NCI-H748 treated with DMSO at 0.1 percent for 48 hours (cell line): ENCODE results near the gene RALGAPA2.

Source experiments
- DNase-seq: peaks from one replicate; lab custom pipeline; 2025; lab: John Stamatoyannopoulos, UW

RALGAPA2 gene

DNA sequence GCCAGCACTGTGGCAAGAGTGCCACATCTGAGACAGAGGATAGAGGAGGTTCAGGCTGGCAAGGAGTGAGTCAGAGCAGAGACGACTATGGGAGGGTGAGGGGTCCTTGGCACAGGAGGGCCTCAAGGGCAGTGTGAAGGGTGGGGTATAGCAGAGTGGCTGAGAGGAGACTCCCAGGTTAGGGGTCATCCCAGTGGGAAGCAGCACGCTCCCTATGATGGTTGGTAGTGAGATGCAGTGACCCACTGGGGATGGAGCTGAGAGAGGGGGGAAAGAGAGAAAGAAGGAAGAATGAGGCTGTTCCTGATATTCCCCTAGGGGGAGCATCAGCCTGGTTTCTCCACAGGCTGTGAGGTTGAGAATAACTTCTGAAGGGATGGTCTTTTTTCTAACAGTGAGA, 247.2 kb downstream of the RALGAPA2 start:
- DNase-seq, result peak; percentile 28

DNA sequence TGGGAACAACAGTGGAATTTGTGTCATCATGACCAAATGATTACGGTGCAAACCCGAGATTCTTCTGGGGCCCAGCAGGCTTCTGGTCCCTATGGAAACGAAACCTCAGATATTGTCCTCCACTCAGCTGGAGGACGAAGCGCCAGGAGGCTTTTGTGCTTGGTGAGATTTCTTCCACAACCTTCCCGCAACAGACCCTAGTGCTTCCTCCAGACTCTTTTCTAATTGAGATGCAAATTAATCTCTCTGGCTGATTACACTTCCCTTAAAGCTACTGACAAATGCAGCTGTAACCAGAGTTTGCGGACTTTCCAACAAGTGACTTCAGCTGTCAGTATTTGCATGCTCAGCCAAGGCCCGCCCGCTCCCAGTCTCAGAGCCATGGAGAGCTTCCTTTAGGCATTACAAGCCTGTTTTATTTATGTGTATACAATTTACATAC, 248.5 kb downstream of the RALGAPA2 start:
- peak; percentile 90 for DNase-seq

- DNase-seq, result peak; percentile 55
These were observed 250.3 kb downstream of the RALGAPA2 start for GRCh38 chr20:20462185-20462584.

- no peak for DNase-seq
These were observed 250.9 kb downstream of the RALGAPA2 start for GRCh38 chr20:20461551-20461950.

DNA sequence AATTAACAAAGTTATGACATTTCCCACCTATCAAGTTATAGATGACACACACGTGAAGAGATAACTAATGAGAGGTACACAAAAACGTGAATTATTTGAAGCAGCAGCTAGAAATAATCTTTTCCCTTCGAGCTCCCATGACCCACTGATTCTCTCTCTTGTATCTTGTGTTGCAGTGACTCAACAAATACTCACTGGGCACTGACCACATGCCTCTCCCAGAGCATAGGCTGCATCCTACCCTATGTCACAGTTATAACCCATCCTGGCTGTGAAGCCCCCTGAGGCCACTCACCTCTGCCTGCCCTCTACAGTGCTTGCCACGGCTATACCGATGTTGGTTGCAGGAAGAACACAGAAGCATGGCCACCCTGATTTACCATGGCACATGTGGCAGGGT, 252.7 kb downstream of the RALGAPA2 start:
- no peak for DNase-seq

GRCh38 chr20:20457392-20458126, 254.9 kb downstream of the RALGAPA2 start:
- DNase-seq, result peak; percentile 83

DNA sequence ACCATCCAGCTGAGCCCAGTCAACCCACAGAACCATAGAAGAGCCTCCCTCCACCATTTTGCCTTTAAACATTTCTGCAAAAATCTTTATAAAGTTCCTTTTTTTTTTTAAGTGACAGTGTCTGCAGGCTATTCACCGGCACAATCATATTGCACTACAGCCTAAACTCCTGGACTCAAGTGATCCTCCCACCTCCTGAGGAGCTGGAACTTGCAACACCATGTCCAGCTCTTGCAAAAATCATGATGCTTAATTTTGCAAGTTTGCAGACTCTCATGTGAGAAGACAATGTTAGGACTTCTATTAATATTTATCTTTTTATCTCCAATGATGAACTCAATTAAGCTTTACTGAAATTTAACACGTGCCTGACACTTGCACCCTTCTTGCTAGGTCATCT, 255.7 kb downstream of the RALGAPA2 start:
- DNase-seq, result no peak

- peak; percentile 53 for DNase-seq
These were observed 256.5 kb downstream of the RALGAPA2 start for GRCh38 chr20:20455926-20456325.

DNA sequence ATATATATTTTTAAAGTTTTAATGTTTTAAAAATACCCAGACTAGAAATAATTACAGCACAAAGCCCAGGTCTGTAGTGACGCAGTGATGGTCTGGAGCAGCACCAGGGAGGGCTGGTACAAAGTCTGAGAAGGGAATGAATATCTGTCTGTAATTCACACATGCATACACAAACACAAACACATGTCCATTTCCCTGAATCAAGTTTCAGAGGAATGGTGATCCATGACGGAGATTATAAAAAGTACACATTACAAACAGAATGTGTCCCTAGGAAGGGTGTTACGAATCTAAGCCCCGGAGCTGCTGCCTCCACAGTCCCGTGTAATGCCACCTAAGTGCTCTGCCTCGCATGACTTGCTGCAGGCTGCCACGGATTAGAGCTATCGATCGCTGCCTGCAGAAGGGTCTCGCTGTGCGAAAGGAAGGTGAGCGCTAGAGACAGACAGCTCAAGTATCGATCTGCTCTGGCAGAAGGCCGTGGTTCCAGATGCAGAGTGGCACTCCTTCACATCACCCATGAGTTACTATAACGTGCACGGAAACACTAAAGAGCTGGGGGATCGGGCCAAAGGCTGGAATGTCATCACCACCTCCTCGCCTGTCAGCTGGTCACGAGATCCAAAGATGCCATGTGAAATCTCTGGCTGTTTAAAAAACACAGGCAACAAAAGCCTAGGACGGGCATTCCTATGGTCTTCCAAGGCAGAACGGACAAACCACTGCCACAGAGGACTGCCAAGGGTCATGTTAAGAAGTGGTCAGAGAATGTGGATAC, 257.4 kb downstream of the RALGAPA2 start:
- DNase-seq, result no peak

DNA sequence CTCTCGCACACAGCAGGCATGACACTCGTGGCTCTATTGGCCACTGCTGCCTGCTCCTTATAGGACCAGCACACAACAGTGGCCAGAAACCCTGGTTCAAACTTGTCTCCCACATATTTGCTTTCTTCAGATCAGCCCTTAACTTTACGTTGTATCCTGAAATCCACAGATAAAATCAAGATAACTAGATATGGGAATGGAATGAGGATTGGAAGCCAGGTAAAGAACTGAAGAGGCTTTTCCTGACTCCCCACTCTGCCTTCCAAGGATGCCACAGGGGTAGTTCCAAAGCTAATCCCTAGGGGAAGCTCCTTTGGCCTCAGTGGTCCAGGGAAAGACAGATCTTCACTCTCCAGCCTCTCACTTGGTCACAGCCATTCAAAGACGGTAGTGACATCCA, 258.1 kb downstream of the RALGAPA2 start:
- no peak for DNase-seq

- DNase-seq, result peak; percentile 95
These were observed 260.2 kb downstream of the RALGAPA2 start for GRCh38 chr20:20452254-20452676.

DNA sequence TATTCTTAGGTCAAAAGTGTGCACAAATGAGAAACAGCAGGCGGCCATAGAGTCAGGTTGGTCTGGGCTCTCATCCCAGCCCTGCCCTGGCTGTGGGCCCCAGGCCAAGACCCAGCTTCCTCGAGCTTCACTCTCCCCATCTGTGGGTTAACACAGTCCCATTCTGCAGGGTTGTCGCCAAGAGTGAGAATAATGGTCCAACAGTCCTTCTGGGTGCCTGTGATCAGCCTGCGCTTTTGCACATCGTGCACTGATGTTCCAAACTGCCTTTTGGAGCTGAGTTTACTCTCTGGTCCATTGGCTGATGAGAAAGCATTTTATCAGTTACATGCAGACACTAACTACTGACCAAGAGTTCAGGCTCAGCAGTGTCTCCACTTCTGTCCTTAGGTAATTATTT, 261.9 kb downstream of the RALGAPA2 start:
- peak; percentile 66 for DNase-seq

DNA sequence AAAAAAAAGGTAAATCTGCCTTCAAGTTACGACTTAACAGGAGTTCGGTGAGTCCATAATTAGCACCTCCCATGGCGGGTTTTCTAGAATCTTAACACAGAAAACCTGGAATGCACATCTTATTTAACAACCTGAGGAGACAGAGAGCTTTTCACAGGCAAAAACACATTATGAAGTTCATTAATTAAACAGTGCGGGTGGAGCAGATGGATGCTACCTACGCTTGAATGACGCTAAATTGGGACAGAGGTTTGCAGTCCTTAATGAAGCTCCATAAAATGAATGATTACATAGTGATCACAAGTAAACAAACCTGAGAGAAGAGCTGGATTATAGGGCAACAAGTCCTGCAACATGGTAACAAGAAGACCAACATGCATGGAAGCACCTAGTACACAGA, 263.6 kb downstream of the RALGAPA2 start:
- peak; percentile 99 for DNase-seq

- DNase-seq, result no peak
These were observed 265.2 kb downstream of the RALGAPA2 start for GRCh38 chr20:20447196-20447595.

DNA sequence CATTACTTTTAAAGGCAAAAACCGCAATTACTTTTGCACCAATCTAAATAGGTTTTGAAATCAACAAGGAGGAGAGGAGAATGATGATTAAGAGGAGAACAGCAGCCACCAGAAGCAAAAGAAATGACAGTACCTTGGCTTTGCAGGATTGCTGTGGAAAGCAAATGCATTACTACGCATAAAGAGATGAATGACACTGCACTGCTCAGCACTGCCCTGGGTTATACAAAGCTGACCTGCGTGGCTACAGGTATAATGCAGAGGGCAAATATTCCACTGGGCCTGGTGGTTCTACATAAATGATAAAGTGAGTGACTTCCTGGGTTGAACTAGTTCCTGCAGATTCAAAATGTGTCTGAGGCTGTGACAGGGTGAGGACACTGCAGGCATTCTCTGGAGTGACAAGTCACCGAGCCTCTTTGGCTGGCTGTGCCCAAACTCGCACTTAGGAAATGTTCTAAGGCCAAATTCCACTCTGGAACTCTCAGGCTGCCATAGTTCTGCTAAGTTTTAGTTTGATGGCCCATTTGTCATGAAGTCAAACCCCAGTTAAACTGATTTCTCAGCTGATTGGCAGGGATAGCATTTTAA, 265.9 kb downstream of the RALGAPA2 start:
- DNase-seq, result no peak

DNA sequence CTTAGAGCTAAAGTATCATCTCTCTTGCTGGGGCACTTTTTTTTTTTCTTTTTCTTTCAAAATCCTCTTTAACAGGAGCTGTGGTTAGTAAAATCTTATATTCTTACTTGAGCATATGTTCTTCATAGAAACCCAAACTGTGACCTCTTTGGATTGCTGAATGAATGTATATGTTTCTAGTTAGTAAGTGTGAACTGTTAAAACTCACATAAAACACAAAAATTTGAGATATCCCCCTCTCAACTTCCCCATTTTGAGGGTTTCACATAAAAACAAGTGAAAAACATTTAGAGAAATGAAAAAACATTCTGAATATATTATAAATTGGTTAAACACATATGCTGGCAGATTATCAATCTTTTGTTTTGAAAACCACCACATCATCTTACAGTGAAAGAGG, 266.4 kb downstream of the RALGAPA2 start:
- DNase-seq, result no peak

- DNase-seq, result no peak
These were observed 268.9 kb downstream of the RALGAPA2 start for GRCh38 chr20:20443504-20443903.

DNA sequence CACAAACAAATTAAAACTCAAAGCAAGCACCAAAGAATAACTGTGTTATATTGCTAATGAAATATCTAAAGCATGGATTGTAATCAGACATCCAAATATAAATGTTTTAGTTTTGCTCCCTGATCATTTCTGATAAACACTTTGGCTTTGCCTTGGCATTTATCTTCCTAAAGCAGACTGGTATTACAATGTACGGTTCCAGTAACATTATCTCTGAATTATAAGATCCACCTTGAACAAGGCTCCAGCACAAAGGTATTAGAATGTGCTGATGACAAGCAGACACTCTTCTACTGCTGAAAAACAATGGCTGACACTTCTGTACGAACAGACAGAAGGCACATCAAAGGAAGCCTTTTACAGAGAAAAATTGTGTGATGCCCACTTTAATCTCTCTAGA, 270.0 kb downstream of the RALGAPA2 start:
- DNase-seq, result no peak

DNA sequence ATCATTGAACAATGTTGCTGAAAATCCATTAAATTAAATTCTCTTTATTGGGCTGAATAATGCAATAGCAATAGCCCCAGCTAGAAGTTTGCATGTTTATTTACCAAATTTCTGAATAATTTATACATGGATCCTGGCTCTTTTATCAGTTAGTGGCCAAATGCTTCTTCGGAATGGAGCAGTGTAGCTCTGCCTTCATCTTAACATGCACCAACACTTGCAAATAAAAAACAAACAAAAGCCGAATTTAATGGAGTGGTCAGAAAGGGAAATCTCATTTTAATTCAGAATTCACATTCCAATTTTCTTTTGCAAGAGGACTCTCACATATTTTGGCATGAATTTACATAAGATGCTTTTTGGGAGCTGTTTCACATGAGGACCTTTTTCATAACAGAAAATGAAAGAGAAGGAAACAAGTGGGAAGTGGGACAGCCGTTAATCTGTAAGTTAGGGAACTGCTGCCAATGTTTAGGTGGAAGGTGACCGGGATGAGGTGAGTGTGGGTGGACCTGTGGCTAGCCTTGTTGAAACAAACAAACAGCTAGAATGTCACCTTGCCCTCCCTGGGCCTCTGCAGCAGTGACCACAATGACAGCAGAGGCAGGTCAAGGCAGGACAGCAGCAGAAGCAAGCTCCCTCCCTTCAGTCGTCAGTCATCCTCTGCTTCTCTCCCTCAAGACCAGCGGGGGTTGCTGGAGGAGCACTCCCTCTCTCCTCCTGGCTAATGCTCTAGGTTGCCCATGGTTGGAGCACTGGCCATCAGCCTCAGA, 271.4 kb downstream of the RALGAPA2 start:
- DNase-seq, result no peak

DNA sequence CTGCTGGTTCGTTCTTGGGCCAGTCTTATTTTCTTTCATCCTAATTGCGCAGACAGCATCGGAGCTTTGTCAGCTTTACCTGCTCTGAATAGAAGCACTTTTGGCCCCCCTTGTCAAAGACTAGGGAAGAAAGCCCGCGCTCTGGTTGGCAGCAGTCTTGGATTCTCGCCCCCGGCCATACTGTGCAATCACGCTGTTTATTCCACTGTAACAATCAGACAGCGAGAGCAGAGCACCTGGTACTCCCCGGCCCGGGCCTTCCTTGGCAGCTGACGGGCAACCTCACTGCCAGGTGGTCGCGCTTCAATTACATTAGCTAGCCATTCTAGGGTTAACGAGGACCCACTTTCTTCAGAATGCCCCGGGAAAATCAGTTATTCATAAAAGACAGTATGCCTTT, 272.0 kb downstream of the RALGAPA2 start:
- peak; percentile 61 for DNase-seq

DNA sequence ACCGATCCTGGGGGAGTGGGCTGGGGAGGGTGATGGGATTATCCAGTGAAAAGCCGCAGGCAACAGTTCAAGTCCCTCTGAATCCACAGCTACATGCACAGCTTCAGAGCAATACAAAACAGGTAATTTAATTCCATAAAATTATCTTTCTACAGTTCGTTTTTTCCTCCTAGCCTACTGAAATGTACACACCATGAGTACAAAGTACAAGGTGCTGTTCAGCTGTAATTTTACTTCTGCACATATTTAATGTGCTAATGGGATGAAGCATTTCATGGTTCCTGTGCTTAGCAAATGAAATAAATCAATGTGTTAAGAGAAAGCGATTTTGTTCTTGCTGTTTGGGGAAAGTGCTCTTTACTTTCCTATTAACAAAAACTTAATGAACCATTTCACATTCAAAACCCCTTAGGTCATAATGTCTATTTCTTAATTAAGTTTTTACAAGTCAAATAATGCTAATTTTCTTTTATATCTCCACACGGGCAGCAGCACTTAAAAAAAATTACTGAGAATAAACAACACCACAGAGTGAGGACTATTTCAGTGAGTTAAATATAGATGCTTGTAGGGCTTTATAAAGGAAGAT, 272.7 kb downstream of the RALGAPA2 start:
- no peak for DNase-seq

DNA sequence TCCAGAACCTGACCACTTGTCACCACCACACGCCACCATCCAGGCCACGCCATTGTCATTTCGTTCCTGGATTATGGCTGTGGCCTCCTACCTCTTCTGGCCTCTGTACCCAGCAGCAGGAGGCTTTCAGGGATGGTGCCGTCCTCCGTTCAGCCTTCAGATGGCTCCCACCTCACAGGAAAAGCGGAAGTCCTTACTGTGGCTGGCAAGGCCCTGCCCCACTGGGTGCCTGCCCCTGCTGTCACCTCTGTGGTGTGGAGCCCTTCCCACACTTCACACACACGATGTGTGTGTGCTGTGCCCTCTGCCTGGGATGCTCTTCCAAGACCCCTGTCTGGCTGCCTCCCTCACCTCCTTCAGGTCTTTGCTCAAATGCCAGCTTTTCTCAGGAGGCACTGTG, 275.1 kb downstream of the RALGAPA2 start:
- DNase-seq, result no peak
